DMS 273 (cell line): Measurements from ENCODE around the gene ZC3H12D.

ENCODE experiments used
- DNase-seq: peaks from one replicate; lab custom pipeline; 2025; ENCODE audit not compliant: unreplicated experiment; lab: John Stamatoyannopoulos, UW

Gene ZC3H12D

GRCh38 chr6:149414821-149415220, 70.0 kb downstream of the ZC3H12D start:
- no peak for DNase-seq

GRCh38 chr6:149414009-149414408, 70.8 kb downstream of the ZC3H12D start:
- no peak for DNase-seq

- no peak for DNase-seq
Observed at GRCh38 chr6:149410557-149410956, 74.3 kb downstream of the ZC3H12D start.

- DNase-seq, result no peak
Observed at GRCh38 chr6:149409617-149410016, 75.2 kb downstream of the ZC3H12D start.

- no peak for DNase-seq
Observed at GRCh38 chr6:149405823-149406765, 78.7 kb downstream of the ZC3H12D start.

- no peak for DNase-seq
Observed at GRCh38 chr6:149403534-149403933, 81.3 kb downstream of the ZC3H12D start.

GRCh38 chr6:149400050-149400449, 84.8 kb downstream of the ZC3H12D start, which contains the start of gene SUMO4:
SUMO4 (plus strand) TSS chr6:149400262; CDS start chr6:149400392, 130 bp downstream.
- DNase-seq, result no peak

GRCh38 chr6:149397384-149397783, 87.4 kb downstream of the ZC3H12D start:
- no peak for DNase-seq
